ENCODE data around the gene JAKMIP2.

Gene JAKMIP2

GRCh38 chr5:147786142-147786541, 3.6 kb upstream of the JAKMIP2 start:
- DNase-seq: no peak

GRCh38 chr5:147784146-147784987, 1.8 kb upstream of the JAKMIP2 start:
- DNase-seq: no peak

- no peak for DNase-seq
These were observed 1.5 kb downstream of the JAKMIP2 start for GRCh38 chr5:147780924-147781573.

- DNase-seq: no peak
These were observed 2.8 kb downstream of the JAKMIP2 start for GRCh38 chr5:147779694-147780093.

- DNase-seq: no peak
These were observed 5.5 kb downstream of the JAKMIP2 start for GRCh38 chr5:147776989-147777388.

GRCh38 chr5:147773587-147773986, 8.9 kb downstream of the JAKMIP2 start:
- DNase-seq: no peak

- no peak for DNase-seq
These were observed 9.4 kb downstream of the JAKMIP2 start for GRCh38 chr5:147773139-147773538.

GRCh38 chr5:147767048-147767447, 15.5 kb downstream of the JAKMIP2 start:
- no peak for DNase-seq

- no peak for DNase-seq
These were observed 18.6 kb downstream of the JAKMIP2 start for GRCh38 chr5:147763791-147764525.

GRCh38 chr5:147760086-147760875, 22.2 kb downstream of the JAKMIP2 start:
- DNase-seq: no peak

GRCh38 chr5:147759441-147759840, 23.1 kb downstream of the JAKMIP2 start:
- no peak for DNase-seq

GRCh38 chr5:147756566-147756965, 26.0 kb downstream of the JAKMIP2 start:
- DNase-seq: no peak

- no peak for DNase-seq
These were observed 28.0 kb downstream of the JAKMIP2 start for GRCh38 chr5:147754372-147755122.

GRCh38 chr5:147753765-147754164, 28.8 kb downstream of the JAKMIP2 start:
- DNase-seq: no peak

- no peak for DNase-seq
These were observed 29.8 kb downstream of the JAKMIP2 start for GRCh38 chr5:147752666-147753290.

GRCh38 chr5:147752033-147752432, 30.5 kb downstream of the JAKMIP2 start:
- no peak for DNase-seq

- DNase-seq: peak; percentile 76 to 78
These were observed 31.2 kb downstream of the JAKMIP2 start for GRCh38 chr5:147751156-147751830.

- peak; percentile 46 to 60 for DNase-seq
These were observed 32.5 kb downstream of the JAKMIP2 start for GRCh38 chr5:147750065-147750464.

- DNase-seq: peak in 1 of 2 experiments; percentile 38
These were observed 33.9 kb downstream of the JAKMIP2 start for GRCh38 chr5:147748590-147748989.

GRCh38 chr5:147746986-147747385, 35.5 kb downstream of the JAKMIP2 start:
- DNase-seq: no peak

Data from NCI-H187 (cell line).